ENCODE measurements around the gene INPP1. TPM values are rescaled to one million over a fixed set of nuclear protein-coding genes. Genes with fewer than 3 reads are reported as not detected.
A peak's percentile ranks its signal among the peaks of the same experiment; 100 is the strongest.

INPP1 gene
- total RNA-seq, 1 donor from 2014 or later, result 11.3 TPM

DNA sequence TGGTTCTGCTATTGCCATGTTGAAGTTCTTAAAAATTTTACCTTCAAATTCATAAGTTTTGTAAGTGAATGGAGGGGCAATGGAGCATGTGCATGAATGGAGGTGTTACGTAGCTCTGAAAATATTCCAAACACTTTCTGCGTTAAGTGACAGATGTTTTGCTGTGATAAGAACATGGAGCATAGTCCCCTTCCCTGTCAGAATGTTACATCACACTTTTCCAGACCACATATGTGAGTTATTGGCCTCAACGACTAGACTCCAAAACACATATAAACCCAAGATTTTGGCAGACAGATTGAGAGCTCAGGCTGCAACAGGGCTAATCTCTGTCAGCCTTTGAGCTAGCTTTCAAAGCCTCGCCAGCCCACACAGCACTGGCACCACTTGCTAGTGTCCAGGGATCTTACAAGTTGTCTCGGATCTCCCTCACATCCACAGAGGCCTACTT, 37.6 kb downstream of the INPP1 start:
- FAIRE-seq (no peak), DNase-seq (ENCODE audit: low read depth) (no peak)
- Histone ChIP-seq H2AFZ (ENCODE audit: low read depth, low read length) (no peak overlapping the region), H3K27ac (ENCODE audit: low read depth, low read length) (no peak overlapping the region), H3K4me1 (ENCODE audit: insufficient read depth, low read length) (no peaks in the 10 kb centered on the region), H3K27me3 (ENCODE audit: insufficient read depth, low read length) (no peaks in the 10 kb centered on the region), H3K9ac (ENCODE audit: low read length) (no peak overlapping the region), H3K9me3 (ENCODE audit: insufficient read depth, low read depth, low read length) (no peaks in the 10 kb centered on the region), H4K20me1 (ENCODE audit: insufficient read depth, low read length) (no peaks in the 10 kb centered on the region), H3K79me2 (ENCODE audit: insufficient read depth, low read length) (no peaks in the 10 kb centered on the region), H3K4me2 (ENCODE audit: low read length) (no peak overlapping the region), H3K36me3 (ENCODE audit: insufficient read depth, low read length) (no peaks in the 10 kb centered on the region), H3K4me3 (ENCODE audit: insufficient read depth, low read depth, low read length) (no peak overlapping the region)
- TF ChIP-seq EZH2 (IDR thresholded peaks at IDR 0.05; ENCODE audit: insufficient read depth, low read length), result no peak
- no peak for TF ChIP-seq CTCF (IDR thresholded peaks at IDR 0.05; ENCODE audit: insufficient read depth, low read depth, low read length)
- no peaks in the 10 kb centered on the region for H3K9me3 Mint-ChIP-seq (ENCODE audit: unreplicated experiment)
- H3K36me3 Mint-ChIP-seq (ENCODE audit: low read depth, unreplicated experiment), result peaks cover 2% of the 10 kb centered on the region
- H3K27me3 Mint-ChIP-seq (ENCODE audit: low read depth, unreplicated experiment), result peaks cover 3% of the 10 kb centered on the region
- no peak overlapping the region for H3K4me3 Mint-ChIP-seq (ENCODE audit: unreplicated experiment)
- H3K4me1 Mint-ChIP-seq (ENCODE audit: low read depth, unreplicated experiment), result no peaks in the 10 kb centered on the region
- no peak overlapping the region for H3K27ac Mint-ChIP-seq (ENCODE audit: unreplicated experiment)

DNA sequence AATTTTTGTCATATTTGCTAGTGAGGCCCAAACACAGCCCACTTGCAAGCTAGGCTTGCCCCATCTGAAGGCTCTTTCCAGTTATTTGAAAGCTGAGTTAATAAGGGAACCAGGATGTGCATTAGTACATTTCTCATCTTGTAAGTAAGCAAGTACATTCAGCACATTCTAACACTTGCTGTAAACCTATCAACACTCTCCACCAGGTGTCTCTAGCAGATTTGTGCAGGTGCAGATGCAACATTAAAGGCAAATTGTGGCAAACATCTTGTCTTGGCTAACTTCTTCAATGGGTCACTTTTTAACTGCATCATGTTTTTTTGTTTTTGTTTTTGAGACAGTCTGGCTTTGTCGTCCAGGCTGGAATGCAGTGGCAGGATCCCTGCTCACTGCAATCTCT, 39.5 kb downstream of the INPP1 start:
- H3K9me3 Mint-ChIP-seq (ENCODE audit: unreplicated experiment), result no peaks in the 10 kb centered on the region
- H3K4me3 Mint-ChIP-seq (ENCODE audit: unreplicated experiment), result no peak overlapping the region
- no peaks in the 10 kb centered on the region for H3K36me3 Mint-ChIP-seq (ENCODE audit: low read depth, unreplicated experiment)
- no peak for FAIRE-seq
- Histone ChIP-seq H3K9ac (ENCODE audit: low read length) (no peak overlapping the region), H3K4me2 (ENCODE audit: low read length) (no peak overlapping the region), H4K20me1 (ENCODE audit: insufficient read depth, low read length) (no peaks in the 10 kb centered on the region), H3K36me3 (ENCODE audit: insufficient read depth, low read length) (no peaks in the 10 kb centered on the region), H3K4me1 (ENCODE audit: insufficient read depth, low read length) (no peaks in the 10 kb centered on the region), H3K27me3 (ENCODE audit: insufficient read depth, low read length) (no peaks in the 10 kb centered on the region), H3K4me3 (ENCODE audit: insufficient read depth, low read depth, low read length) (no peak overlapping the region), H3K27ac (ENCODE audit: low read depth, low read length) (no peak overlapping the region), H3K79me2 (ENCODE audit: insufficient read depth, low read length) (no peaks in the 10 kb centered on the region), H2AFZ (ENCODE audit: low read depth, low read length) (no peak overlapping the region), H3K9me3 (ENCODE audit: insufficient read depth, low read depth, low read length) (no peaks in the 10 kb centered on the region)
- H3K27ac Mint-ChIP-seq (ENCODE audit: unreplicated experiment), result no peak overlapping the region
- peaks cover 3% of the 10 kb centered on the region for H3K27me3 Mint-ChIP-seq (ENCODE audit: low read depth, unreplicated experiment)
- H3K4me1 Mint-ChIP-seq (ENCODE audit: low read depth, unreplicated experiment), result no peaks in the 10 kb centered on the region
- TF ChIP-seq EZH2 (IDR thresholded peaks at IDR 0.05; ENCODE audit: insufficient read depth, low read length) (no peak), CTCF (IDR thresholded peaks at IDR 0.05; ENCODE audit: insufficient read depth, low read depth, low read length) (peak; percentile 22)
- peak; percentile 48 for DNase-seq (ENCODE audit: low read depth)

DNA sequence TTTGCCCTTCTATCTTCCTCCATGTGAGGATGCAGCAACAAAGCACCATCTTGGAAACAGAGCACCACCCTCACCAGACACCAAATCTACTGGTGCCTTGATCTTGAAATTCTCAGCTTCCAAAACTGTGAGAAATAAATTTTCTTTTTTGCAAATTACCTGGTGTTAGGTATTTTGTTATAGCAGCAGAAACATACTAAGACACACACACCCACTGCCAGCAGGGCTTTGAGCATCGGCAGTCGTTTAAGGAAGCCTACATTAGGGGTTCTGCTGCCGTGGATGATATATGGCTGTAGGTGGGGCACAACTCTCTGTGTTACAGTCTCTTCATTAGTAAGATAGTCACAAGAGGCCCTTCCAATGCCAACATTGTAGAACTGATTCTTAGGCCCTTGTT, 44.0 kb downstream of the INPP1 start:
- Histone ChIP-seq H4K20me1 (ENCODE audit: insufficient read depth, low read length) (no peaks in the 10 kb centered on the region), H3K79me2 (ENCODE audit: insufficient read depth, low read length) (no peaks in the 10 kb centered on the region), H3K9ac (ENCODE audit: low read length) (no peak overlapping the region), H3K27me3 (ENCODE audit: insufficient read depth, low read length) (no peaks in the 10 kb centered on the region), H3K4me3 (ENCODE audit: insufficient read depth, low read depth, low read length) (no peak overlapping the region), H2AFZ (ENCODE audit: low read depth, low read length) (no peak overlapping the region), H3K27ac (ENCODE audit: low read depth, low read length) (no peak overlapping the region), H3K4me2 (ENCODE audit: low read length) (no peak overlapping the region), H3K9me3 (ENCODE audit: insufficient read depth, low read depth, low read length) (no peaks in the 10 kb centered on the region), H3K36me3 (ENCODE audit: insufficient read depth, low read length) (no peaks in the 10 kb centered on the region), H3K4me1 (ENCODE audit: insufficient read depth, low read length) (no peaks in the 10 kb centered on the region)
- TF ChIP-seq CTCF (IDR thresholded peaks at IDR 0.05; ENCODE audit: insufficient read depth, low read depth, low read length) (no peak), EZH2 (IDR thresholded peaks at IDR 0.05; ENCODE audit: insufficient read depth, low read length) (no peak)
- Mint-ChIP-seq H3K27me3 (ENCODE audit: low read depth, unreplicated experiment) (peaks cover 8% of the 10 kb centered on the region), H3K4me1 (ENCODE audit: low read depth, unreplicated experiment) (no peaks in the 10 kb centered on the region), H3K4me3 (ENCODE audit: unreplicated experiment) (no peak overlapping the region), H3K9me3 (ENCODE audit: unreplicated experiment) (no peaks in the 10 kb centered on the region), H3K27ac (ENCODE audit: unreplicated experiment) (no peak overlapping the region), H3K36me3 (ENCODE audit: low read depth, unreplicated experiment) (no peaks in the 10 kb centered on the region)
- no peak for DNase-seq (ENCODE audit: low read depth)
- FAIRE-seq, result no peak
